ENCODE measurements around the gene OLA1. TPM values are rescaled to one million over a fixed set of nuclear protein-coding genes. Genes with fewer than 3 reads are reported as not detected.

The OLA1 gene
- total RNA-seq, 1 donor = 101 TPM

DNA sequence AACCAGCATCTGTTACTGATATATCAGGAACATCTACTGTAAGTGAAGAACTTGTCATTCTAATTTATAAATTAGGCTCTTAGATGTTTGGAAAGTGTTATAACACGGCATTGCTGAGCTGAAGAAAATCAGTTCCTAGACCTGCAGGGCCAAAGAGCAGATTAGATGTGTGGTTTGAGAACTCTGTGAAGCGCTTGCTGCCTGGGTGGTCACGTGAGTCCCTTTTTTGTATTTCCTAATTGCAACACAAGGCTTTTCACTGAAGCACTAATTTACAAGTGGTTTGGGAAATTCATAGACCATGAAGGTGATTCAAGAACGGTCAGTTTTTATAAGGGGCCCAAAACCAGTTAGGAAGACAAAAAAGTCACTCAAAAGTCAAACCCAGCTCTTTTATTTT, 176.3 kb downstream of the OLA1 start:
- H3K4me3 ChIP-seq (ENCODE audit: low read depth, low read length) = no peak overlapping the region
- no peak for DNase-seq (ENCODE audit: low read depth)
- TF ChIP-seq, protein P1, sequence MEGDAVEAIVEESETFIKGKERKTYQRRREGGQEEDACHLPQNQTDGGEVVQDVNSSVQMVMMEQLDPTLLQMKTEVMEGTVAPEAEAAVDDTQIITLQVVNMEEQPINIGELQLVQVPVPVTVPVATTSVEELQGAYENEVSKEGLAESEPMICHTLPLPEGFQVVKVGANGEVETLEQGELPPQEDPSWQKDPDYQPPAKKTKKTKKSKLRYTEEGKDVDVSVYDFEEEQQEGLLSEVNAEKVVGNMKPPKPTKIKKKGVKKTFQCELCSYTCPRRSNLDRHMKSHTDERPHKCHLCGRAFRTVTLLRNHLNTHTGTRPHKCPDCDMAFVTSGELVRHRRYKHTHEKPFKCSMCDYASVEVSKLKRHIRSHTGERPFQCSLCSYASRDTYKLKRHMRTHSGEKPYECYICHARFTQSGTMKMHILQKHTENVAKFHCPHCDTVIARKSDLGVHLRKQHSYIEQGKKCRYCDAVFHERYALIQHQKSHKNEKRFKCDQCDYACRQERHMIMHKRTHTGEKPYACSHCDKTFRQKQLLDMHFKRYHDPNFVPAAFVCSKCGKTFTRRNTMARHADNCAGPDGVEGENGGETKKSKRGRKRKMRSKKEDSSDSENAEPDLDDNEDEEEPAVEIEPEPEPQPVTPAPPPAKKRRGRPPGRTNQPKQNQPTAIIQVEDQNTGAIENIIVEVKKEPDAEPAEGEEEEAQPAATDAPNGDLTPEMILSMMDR (IDR thresholded peaks at IDR 0.05; ENCODE audit: insufficient read depth, low read depth, low read length) = no peak

DNA sequence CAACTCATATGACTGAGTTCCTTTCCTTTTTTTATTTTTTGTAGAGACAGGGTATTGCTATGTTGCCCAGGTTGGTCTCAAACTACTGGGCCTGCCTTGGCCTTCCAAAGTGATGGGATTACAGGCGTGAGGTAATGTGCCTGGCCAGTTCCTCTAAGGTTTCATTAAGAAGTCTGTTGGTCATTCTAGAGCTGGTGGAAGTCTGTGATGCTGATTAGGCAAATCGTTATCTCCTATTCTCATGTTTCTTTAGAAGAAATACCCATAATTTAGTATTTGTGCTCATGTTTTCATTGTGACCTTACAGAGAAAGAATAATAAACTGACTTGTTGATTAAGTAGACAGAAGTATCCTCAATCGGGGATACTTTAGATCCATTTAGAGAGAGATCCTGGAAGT, 177.0 kb downstream of the OLA1 start:
- H3K4me3 ChIP-seq (ENCODE audit: low read depth, low read length) = no peak overlapping the region
- no peak for DNase-seq (ENCODE audit: low read depth)
- TF ChIP-seq, protein P1 (IDR thresholded peaks at IDR 0.05; ENCODE audit: insufficient read depth, low read depth, low read length) = no peak

DNA sequence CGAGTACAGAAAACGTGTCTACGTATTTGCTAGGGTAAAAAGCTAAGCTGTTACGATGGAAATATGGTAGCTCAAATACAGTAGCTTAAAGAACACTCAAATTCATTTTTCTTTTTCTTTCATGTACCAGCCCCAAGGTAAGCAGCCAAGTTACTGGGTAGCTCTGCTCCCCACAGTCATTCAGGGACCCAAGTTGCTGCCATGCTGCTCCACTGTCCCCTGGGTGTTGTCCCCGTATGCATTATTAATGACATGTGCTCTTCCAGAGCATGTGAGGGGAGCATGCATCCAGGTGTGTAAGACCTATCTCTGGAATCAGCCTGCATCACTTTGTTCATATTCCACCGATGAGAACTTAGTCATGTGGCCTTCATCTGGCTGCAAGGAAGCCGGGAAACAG, 178.1 kb downstream of the OLA1 start:
- no peak overlapping the region for H3K4me3 ChIP-seq (ENCODE audit: low read depth, low read length)
- TF ChIP-seq, protein P1 (IDR thresholded peaks at IDR 0.05; ENCODE audit: insufficient read depth, low read depth, low read length) = no peak
- no peak for DNase-seq (ENCODE audit: low read depth)

DNA sequence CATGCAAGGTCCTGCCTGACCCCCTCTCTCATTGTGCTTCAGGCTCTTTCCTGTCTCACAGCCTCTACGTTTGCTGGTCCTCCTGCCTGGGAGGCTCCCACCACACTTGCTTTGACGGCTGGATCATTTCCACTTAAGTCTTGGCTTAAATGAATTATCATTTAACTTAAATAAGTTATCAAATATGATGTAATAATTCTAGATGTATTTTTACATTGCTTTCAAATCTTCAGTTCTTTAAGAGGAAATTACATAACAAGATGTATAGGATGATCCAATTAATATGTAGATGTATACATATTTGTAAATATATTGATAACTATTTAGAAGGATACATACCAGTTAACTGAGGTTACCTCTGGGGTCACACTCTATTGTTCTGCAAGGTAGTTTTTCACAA, 180.5 kb downstream of the OLA1 start:
- no peak for DNase-seq (ENCODE audit: low read depth)
- TF ChIP-seq, protein P1 (IDR thresholded peaks at IDR 0.05; ENCODE audit: insufficient read depth, low read depth, low read length) = no peak
- no peak overlapping the region for H3K4me3 ChIP-seq (ENCODE audit: low read depth, low read length)

DNA sequence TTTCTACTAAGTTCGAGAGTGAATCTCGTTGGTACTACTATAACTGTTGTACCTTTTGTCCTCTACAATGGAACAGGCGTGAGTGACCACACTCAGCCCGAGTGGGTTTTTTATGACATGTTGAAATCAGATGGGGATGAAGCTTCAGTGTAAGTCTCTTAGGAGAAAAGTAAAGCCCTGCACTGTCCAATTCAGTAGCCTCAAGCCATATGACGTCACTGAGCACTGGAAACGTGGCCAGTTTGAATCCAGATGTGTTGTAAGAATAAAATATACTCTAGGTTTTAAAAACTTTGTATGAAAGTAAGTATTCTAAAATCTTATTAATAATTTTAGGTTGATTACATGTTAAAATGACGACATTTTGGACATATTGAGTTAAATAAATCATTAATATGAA, 181.5 kb downstream of the OLA1 start:
- TF ChIP-seq, protein P1 (IDR thresholded peaks at IDR 0.05; ENCODE audit: insufficient read depth, low read depth, low read length) = no peak
- no peak overlapping the region for H3K4me3 ChIP-seq (ENCODE audit: low read depth, low read length)
- DNase-seq (ENCODE audit: low read depth) = no peak

DNA sequence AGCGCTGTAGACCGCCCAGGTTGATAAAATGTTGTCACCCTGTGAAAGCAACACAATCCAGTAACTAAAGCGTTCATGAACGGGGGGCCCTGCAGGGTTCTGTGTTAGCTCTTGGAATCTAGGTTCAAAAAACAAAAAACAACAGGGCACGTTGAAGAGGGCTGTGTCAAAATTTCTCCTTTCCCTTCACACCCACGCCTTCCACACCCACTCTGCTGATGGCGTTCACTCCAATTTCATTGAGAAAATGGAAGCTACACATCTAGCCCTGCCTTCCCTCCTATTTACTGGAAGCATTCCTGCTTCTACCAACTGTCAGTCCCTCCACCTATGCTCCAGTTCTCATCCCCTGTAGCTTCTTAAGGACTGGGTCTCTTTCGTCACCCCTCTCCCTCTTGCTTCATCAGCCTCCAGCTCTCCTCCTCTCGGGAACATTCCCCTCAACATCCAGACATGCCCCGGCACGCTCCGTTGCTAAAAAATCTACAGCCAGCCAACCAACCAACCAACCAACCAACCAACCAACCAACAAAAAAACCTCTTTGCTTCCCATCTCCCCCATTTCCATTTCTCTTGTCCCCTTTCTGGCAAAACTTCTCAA, 184.7 kb downstream of the OLA1 start:
- TF ChIP-seq, protein P1 (IDR thresholded peaks at IDR 0.05; ENCODE audit: insufficient read depth, low read depth, low read length) = no peak

DNA sequence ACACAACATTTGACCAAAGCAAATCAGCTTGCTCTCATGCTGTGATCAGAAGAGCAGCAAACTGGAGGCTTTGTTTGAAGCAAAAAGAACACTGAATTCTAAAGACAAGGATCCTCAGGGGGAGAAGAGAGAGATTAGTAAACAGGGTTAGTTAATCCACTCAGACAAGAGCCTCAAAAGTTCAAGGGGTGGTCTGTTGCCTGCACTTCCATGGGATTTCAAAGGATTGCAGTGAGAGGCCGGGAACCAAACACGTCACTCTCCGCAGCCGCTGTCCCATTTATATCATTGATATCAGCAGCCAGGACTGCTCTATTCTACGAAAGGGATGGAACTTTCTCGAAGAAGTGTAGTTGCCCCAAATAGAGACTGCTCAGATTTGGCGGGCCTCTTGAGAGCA, 185.4 kb downstream of the OLA1 start:
- TF ChIP-seq, protein P1 (IDR thresholded peaks at IDR 0.05; ENCODE audit: insufficient read depth, low read depth, low read length) = no peak
- no peak for DNase-seq (ENCODE audit: low read depth)
- no peak overlapping the region for H3K4me3 ChIP-seq (ENCODE audit: low read depth, low read length)

More for the DNA sequence above, 184.7 kb downstream of the OLA1 start:
- DNase-seq (ENCODE audit: low read depth) = no peak
- no peak overlapping the region for H3K4me3 ChIP-seq (ENCODE audit: low read depth, low read length)
